Diencephalon (tissue), 1 donor: ENCODE data around the gene GTF3C2. TPM values are rescaled to one million over a fixed set of nuclear protein-coding genes. Genes with fewer than 3 reads are reported as not detected.

Source experiments
- total RNA-seq: library from RNA; depleted of rRNA; stranded (reverse); fragments of >200 nt; gene quantifications from one replicate; pipeline ENCODE4 v1.2.3, GENCODE V29; 2014

GTF3C2 gene, protein sequence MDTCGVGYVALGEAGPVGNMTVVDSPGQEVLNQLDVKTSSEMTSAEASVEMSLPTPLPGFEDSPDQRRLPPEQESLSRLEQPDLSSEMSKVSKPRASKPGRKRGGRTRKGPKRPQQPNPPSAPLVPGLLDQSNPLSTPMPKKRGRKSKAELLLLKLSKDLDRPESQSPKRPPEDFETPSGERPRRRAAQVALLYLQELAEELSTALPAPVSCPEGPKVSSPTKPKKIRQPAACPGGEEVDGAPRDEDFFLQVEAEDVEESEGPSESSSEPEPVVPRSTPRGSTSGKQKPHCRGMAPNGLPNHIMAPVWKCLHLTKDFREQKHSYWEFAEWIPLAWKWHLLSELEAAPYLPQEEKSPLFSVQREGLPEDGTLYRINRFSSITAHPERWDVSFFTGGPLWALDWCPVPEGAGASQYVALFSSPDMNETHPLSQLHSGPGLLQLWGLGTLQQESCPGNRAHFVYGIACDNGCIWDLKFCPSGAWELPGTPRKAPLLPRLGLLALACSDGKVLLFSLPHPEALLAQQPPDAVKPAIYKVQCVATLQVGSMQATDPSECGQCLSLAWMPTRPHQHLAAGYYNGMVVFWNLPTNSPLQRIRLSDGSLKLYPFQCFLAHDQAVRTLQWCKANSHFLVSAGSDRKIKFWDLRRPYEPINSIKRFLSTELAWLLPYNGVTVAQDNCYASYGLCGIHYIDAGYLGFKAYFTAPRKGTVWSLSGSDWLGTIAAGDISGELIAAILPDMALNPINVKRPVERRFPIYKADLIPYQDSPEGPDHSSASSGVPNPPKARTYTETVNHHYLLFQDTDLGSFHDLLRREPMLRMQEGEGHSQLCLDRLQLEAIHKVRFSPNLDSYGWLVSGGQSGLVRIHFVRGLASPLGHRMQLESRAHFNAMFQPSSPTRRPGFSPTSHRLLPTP
- 32.3 TPM for total RNA-seq

DNA sequence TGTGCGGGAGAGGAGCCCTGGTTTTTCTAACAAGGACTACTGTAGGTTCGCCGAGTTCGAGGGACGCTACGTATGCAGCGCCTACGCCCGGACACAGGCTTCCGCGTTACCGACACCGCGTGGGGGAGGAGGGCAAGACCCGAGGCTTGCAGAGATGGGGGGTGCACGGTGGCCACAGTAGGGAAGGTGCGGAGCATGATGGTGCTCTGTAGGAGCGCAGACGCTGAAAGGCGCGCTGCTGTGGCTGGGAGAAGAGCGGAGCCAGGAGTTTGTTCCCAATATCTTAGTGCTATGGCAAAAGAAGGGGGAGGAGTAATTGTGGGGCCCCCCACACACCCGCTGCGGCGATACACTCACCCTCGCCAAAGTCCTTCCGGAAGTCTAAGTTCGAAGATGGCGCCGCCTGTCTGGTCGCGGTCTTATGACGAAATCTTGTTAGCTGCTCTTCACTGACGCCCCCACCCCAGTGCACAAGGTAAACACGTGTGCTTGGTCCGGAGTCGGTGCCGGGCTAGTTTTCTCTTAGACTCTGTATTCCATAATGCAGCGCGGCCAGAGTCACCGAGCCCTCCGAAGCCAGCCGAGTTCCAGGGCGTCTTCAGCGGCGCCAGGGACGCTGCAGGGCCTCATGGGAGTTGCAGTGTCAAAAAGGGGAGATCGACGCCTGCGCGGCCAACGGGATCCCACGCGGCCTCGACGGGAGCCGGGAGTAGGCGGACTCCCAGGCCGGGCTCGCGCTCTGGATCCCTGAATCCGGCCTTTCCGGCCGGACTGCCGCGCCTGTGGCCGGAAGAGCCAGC is at the start of gene GTF3C2:
Gene GTF3C2, minus strand, starts transcription at position 383 of the 800 bp plus-strand sequence. CDS start 13,210 bp downstream, outside the sequence.

DNA sequence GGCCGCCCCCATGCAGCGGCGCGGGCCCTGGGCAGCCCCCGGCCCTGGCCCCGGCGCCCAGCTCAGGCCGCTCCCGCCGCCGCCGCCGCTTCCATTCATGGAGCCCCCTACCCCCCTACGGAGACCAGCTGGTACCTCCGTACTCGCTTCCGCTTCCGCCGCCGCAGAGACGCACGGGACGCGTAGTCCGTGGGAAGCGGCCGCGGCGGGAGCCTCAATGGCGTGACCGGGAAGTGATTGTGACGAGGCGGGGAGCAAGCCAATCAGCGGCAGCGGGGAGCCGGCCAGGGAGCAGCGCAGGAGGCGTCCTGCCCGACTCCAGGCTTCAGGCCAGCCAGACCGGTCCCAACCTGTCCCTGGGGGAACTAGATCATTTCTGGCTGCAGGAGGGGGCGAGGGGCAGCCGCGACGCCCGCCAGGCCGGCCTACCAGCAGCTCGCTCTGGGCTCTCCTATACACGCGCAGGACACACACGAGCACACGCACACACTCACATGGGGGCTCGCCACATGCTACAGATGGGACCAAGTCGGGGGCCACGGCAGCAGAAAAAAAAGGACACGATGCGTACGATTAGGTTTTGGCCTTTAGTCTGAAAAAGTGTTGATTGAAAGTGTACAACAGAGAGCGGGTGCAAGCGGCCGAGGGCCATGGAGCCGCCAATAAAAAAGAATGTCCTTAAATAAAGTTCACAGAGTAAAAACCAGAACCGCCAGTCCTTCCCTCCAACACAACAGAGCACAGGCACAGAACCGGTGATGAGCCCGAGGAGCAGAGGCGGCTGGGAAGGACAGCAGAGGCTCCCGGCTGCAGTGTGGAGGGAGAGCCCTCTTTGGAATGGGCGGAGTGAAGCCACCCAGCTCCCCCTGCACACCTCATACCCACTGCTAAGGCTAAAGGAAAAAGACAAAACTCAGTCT is 24.3 kb upstream of the GTF3C2 start, which contains the start of gene ZNF513:
Gene ZNF513, minus strand, starts transcription at position 109 of the 920 bp plus-strand sequence. CDS start 208 bp downstream, outside the sequence.

DNA sequence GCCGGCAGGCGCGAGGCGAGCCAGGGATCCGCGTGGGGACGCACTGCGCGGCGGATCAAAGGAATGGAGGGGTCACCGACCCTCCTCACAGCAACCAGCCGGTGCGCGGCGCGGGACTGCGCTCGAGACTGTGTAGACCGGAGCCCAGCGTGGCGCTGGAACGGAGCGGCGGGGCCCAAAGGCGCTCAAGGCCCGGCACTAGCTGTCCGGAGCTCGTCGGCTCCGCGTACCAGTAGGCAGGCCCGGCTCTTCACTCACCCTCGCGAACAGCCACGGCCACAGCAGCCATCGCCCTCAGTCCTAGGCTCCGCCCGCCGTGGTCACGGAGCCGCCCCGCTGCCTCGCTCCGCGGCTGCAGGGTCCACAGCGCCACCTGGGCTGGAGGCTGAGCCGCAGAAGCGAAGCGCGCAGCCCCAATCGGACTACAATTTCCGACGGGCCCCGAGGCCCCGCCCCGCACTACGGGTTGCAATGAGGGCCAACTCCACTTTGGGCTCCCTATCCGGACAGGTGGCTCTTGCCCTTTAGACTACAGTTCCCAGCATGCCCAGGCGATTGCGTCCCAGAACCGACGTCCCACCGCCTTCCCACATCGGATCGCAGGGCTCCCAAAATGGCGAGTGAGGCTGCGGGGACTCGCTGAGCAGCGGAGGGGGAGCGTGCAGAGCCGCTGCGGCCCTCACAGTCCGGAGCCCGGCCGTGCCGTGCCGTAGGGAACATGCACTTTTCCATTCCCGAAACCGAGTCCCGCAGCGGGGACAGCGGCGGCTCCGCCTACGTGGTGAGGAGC is 13.7 kb upstream of the GTF3C2 start, which contains the start of the genes EIF2B4 and SNX17:
Gene EIF2B4, minus strand, starts transcription at position 313 of the 790 bp plus-strand sequence. Its CDS starts 24 bp downstream, at position 289.
Gene SNX17, plus strand, starts transcription at position 591 of the 790 bp plus-strand sequence. Its CDS starts 128 bp downstream, at position 719.

DNA sequence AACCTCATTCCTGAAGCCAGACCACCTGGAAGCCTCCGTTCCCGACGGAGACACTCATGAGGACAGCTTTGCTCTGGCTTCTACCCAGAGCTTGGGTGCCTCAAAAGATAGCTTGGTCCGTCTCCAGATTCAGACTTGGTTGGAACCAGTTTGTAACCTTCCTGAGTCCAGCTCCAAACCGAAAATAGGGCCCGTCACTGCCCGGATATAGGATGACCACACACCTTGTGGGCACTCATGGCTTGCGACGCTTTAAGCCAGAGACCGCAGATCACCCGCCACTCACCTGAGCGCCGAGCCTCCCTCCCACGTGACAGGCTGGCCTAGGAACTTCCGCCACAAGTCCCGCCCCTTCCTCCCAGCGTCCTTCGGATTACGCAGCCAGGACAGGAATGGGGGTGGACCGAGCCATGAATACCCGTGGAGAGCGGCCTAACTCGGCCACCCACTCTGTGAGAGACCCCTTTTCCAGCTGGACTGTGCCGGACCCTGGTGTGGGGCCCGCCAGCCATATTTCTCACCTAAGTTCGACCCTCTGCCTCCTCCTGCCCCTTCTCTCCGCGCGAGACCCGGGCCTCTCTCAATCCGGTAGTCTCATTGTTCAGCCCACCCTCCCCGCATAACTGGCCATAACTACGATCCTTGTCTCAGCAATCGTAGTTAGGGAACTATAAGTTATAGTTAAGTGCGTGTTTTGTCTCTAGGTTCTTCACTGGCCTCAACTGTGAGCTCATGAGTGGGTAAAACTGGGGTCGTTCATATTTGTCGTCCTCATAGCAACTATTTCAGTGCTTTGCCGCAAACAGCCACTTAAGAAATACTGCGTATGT is 33.6 kb downstream of the GTF3C2 start, which contains the start of gene MPV17:
Gene MPV17, minus strand, starts transcription at position 332 of the 830 bp plus-strand sequence. CDS start 580 bp downstream, outside the sequence.

DNA sequence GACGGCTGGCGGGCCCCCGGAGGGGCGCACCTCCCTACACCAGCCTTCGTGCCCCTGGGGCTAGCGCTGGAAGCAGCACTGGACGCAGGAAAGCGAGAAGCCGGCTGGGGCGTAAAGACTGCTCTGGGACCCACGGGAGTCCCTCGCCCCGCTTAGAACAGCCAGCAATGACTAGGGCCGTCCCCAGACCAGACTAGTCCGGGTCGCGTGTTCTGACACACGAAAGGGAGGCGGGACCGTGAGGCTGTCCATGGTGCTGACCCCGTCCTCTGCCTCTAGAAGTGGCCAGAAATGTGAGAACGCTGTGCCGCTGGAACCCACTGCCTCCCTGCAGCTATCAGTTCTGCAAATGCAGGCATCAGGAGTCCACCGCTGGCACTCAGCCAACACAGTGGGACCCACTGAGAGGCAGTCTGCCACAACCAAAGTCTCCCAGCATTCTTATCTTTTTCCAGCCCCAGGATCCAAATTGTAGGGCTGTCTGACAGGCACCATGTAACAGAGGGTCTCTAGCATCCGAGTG is 48.1 kb downstream of the GTF3C2 start, which contains the start of gene UCN:
Gene UCN, minus strand, starts transcription at position 87 of the 523 bp plus-strand sequence. CDS start 550 bp downstream, outside the sequence.

DNA sequence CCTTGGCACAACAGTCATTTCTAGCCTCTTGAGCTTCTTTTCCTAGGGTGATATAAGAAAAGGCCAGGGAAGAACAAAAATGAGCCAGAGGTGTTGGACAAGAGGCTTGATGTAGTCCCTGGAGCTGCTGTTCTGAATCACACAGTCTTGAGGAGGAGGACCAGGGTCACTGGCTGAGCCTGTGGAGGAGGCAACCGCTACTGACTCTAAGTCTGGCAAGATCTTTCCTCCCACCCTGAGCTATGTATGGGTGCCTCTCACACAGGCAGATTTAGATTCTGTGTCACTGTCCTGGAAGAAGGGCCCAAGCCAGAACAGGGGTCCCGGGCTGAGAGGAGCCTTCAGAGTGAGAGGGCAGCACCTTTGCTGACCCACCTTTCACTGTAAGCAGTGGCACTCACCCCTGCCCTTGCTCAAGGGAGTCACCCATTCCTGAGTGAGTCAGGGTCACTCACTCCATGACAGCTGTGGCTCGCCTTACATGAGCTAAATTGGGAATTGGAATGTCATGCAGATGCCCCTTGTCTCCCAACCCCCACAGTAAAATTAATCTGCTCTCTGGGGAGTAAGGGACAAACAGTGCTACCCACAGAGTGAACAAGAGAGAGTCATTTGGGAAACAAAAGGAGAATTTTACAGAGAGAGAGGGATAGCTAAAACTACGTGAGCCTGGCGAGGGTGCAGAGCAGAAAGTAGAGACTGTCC is 74.6 kb downstream of the GTF3C2 start, which contains the start of gene TRIM54:
Gene TRIM54, plus strand, starts transcription at position 575 of the 705 bp plus-strand sequence. CDS start 303 bp downstream, outside the sequence.

Other genes starting within 250 kb of the GTF3C2 start
- 28.8 TPM for gene CGREF1, start 237.6 kb downstream of the GTF3C2 start, total RNA-seq
- gene ABHD1, start 232.9 kb downstream of the GTF3C2 start, total RNA-seq = 0.46 TPM
- gene PREB, start 222.1 kb downstream of the GTF3C2 start, total RNA-seq = 24.7 TPM
- gene PRR30, start 217.4 kb downstream of the GTF3C2 start, total RNA-seq = not detected
- not detected for gene TCF23, start 207.8 kb downstream of the GTF3C2 start, total RNA-seq
- gene ATRAID, start 144.7 kb downstream of the GTF3C2 start, total RNA-seq = 57.7 TPM
- 27.7 TPM for gene SLC5A6, start 144.5 kb downstream of the GTF3C2 start, total RNA-seq
- 27.2 TPM for gene CAD, start 139.4 kb downstream of the GTF3C2 start, total RNA-seq
- 2.1 TPM for gene SLC30A3, start 93.7 kb downstream of the GTF3C2 start, total RNA-seq
- gene DNAJC5G, start 81.3 kb downstream of the GTF3C2 start, total RNA-seq = 0.23 TPM
- gene TRIM54, start 74.3 kb downstream of the GTF3C2 start, total RNA-seq = not detected
- 0.92 TPM for gene UCN, start 48.3 kb downstream of the GTF3C2 start, total RNA-seq
- gene MPV17, start 33.7 kb downstream of the GTF3C2 start, total RNA-seq = 45.7 TPM
- gene EIF2B4, start 13.6 kb upstream of the GTF3C2 start, total RNA-seq = 23.8 TPM
- gene SNX17, start 13.9 kb upstream of the GTF3C2 start, total RNA-seq = 66.0 TPM
- 14.1 TPM for gene ZNF513, start 24.0 kb upstream of the GTF3C2 start, total RNA-seq
- 67.1 TPM for gene PPM1G, start 52.8 kb upstream of the GTF3C2 start, total RNA-seq
- 78.2 TPM for gene NRBP1, start 71.9 kb upstream of the GTF3C2 start, total RNA-seq
- gene KRTCAP3, start 85.6 kb upstream of the GTF3C2 start, total RNA-seq = 0.46 TPM
- 42.0 TPM for gene IFT172, start 133.0 kb upstream of the GTF3C2 start, total RNA-seq
- 52.8 TPM for gene FNDC4, start 138.4 kb upstream of the GTF3C2 start, total RNA-seq
- 0.69 TPM for gene GCKR, start 140.1 kb upstream of the GTF3C2 start, total RNA-seq
- gene ZNF512, start 226.3 kb upstream of the GTF3C2 start, total RNA-seq = 56.7 TPM